Stimulated activated CD8-positive, alpha-beta memory T cell treated with anti-CD3 and anti-CD28 coated beads, Interleukin-12 subunit alpha, Interleukin-12 subunit beta, amount 100 ng/mL, for 24 hours (primary cell): ENCODE measurements around the gene ACTL7A.
"Not testable (repeated sequence)": the region's sequence is repeated elsewhere in the genome, so short reads cannot be mapped to it uniquely, and the experiment has no call there.

Source experiments
- DNase-seq: peaks from one replicate; pipeline ENCODE4 v3.0.0-alpha.2; 2020; ENCODE audit errors: extremely low read depth

Gene ACTL7A, protein sequence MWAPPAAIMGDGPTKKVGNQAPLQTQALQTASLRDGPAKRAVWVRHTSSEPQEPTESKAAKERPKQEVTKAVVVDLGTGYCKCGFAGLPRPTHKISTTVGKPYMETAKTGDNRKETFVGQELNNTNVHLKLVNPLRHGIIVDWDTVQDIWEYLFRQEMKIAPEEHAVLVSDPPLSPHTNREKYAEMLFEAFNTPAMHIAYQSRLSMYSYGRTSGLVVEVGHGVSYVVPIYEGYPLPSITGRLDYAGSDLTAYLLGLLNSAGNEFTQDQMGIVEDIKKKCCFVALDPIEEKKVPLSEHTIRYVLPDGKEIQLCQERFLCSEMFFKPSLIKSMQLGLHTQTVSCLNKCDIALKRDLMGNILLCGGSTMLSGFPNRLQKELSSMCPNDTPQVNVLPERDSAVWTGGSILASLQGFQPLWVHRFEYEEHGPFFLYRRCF

DNA sequence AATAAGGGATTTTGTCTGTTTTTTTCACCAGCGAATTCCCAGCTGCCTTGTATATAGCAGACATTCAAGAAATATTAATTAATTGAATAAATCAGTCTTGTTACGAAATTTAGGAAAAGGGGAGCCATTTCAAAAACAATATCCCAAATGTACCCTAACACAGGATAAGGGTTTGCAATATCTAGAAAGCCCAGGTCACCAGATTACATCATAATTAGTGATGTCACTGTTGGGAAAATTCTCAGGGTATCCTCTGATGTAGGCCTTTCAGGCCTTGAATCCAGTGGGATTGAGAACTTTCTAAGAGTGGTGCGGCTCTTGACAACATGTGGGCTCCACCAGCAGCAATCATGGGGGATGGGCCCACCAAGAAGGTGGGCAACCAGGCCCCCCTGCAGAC lies at the start of gene ACTL7A:
TSS of gene ACTL7A (plus strand) at position 270 of the 400 bp plus-strand sequence. CDS start at position 327, 57 bp downstream.
- DNase-seq, result no peak

GRCh38 chr9:108812396-108813025 lies 49.6 kb upstream of the ACTL7A start:
- no peak for DNase-seq

GRCh38 chr9:108813951-108814601 lies 48.0 kb upstream of the ACTL7A start:
- no peak for DNase-seq

GRCh38 chr9:108815156-108815555 lies 46.9 kb upstream of the ACTL7A start:
- DNase-seq, result no peak

- no peak for DNase-seq
These were observed 46.0 kb upstream of the ACTL7A start for GRCh38 chr9:108816037-108816436.

GRCh38 chr9:108823829-108824228 lies 38.2 kb upstream of the ACTL7A start:
- DNase-seq, result no peak

DNA sequence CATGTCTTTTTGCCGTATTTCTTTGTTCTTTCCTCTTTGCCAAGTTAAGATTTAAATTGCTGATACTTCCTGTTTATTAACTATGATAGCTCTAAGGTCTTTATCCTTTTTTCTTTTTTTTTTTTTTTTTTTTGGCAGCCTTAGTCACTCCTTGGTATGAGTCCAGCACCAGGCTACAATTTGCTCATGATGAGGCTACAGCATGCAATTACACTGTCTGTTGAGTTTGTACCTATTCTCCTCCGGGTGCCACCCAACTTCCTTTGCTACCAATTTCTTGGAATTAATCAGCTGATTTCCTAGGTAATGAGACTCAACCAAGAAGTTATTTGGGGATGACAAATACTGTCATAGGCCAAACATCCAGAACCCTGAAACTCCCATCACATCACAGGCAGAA lies 31.8 kb upstream of the ACTL7A start:
- DNase-seq, result no peak

DNA sequence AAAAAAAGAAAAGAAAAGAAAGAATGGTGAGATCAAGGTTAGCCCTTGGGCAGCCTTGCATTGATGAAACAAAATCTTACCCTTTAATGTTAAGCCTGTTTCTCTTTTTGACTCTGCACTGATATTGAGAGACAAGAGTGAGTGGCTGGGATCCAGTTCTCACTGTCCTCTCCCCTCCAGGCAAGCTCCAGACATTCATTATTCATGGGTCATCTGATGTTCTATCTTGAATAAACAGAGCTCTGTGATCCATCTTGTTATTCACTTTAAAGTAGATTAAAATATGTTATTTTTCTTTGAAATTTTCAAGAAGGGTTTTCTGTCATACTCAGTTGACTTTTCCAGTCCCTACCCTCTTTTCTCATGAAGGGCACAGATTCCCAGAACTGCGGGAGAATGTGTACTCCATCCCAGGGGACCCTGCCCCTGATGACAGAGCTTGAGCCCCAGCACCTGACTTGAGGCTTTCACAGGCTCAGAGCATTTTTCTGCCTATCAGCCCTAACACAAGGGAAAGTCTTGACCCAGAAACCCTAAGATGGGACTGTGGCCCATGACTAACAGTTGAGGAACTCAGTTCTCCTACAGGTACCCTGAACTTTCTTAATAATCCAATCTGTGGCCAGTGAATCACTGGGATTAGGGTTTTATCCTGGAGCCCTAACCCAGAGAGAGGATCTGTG lies 30.4 kb upstream of the ACTL7A start:
- no peak for DNase-seq

- no peak for DNase-seq
These were observed 29.9 kb upstream of the ACTL7A start for GRCh38 chr9:108832179-108832500.

- DNase-seq, result no peak
These were observed 27.0 kb upstream of the ACTL7A start for GRCh38 chr9:108834959-108835665.

- DNase-seq, result no peak
These were observed 26.2 kb upstream of the ACTL7A start for GRCh38 chr9:108835831-108836230.

GRCh38 chr9:108836319-108836718 lies 25.7 kb upstream of the ACTL7A start:
- no peak for DNase-seq

GRCh38 chr9:108836781-108837180 lies 25.3 kb upstream of the ACTL7A start:
- DNase-seq, result no peak

DNA sequence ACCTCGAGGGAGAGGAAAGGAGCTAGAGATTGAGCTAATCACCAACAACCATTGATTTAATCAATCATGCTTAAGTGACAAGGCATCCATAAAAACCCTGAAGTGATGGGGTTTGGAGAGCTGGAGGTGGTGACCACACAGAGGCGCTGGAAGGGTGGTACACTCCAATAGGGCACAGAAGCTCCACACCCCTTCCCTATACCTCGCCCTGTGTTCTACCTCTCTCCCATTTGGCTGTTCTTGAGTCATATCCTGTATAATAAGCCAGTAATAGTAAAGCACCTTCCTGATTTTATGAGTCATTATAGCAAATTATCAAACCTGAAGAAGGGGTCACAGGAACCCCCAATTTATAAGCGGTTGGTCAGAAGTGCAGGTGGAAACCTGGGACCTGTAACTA lies 24.5 kb upstream of the ACTL7A start:
- no peak for DNase-seq

- no peak for DNase-seq
These were observed 24.0 kb upstream of the ACTL7A start for GRCh38 chr9:108838017-108838416.

DNA sequence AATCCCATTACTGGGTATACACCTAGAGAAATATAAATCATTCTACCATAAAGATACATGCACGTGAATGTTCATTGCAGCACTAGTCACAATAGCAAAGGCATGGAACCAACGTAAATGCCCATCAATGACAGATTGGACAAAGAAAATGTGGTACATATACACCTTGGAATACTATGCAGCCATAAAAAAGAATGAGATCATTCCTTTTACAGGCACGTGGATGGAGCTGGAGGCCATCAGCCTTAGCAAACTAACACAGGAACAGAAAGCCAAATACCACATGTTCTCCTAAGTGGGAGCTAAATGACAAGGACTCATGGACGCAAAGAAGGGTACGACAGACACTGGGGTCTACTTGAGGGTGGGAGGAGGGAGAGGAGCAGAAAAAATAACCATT lies 22.5 kb upstream of the ACTL7A start:
- DNase-seq, result not testable (repeated sequence)

GRCh38 chr9:108842610-108843295 lies 19.3 kb upstream of the ACTL7A start:
- DNase-seq, result no peak

DNA sequence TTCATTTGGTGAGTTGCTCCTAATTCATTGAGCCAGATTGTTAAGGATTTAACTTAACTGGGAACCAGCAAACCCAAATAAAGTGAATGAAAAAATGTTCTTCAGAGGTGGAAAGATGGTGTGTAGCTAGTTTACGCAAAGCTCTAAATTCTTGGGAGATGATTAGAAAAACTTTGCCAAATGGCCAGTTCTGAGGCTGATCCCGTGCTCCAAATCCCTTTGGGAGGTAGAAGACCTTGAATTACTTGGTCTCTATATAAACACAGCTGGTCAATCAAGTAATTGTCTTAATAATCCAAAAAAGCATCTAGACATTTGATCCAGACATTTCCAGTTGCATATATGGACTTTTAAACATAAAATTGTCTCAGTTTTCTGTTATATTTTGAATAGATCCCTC lies 17.7 kb upstream of the ACTL7A start:
- DNase-seq, result no peak

GRCh38 chr9:108844856-108845255 lies 17.2 kb upstream of the ACTL7A start:
- no peak for DNase-seq

DNA sequence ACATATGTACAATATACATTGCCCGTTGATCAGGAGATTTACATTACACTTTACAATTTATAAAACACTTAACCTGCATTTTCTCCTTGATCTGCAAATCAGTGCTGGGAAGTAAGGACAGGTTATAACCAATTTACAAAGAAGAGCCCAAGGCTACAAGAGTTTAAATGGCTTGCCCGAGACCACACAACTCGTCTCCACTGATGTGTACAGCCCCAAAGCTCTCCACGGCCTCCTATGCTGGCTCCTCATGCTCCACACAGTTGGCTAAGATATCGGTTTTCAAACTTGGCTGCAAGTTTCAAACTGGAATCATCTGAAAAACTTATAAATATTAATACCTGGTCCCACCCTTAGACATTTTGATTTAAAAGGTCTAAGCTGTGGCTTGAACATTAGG lies 16.6 kb upstream of the ACTL7A start:
- no peak for DNase-seq

GRCh38 chr9:108845947-108846346 lies 16.1 kb upstream of the ACTL7A start:
- DNase-seq, result no peak
